HG02973 (cell line): ENCODE data around the gene LAMA2.

Experiments used
- ATAC-seq: cut with Tn5 transposase; IDR thresholded peaks from one replicate; pipeline ENCODE4 v1.9.1; 2021; ENCODE audit warnings: moderate library complexity; ENCODE audit not compliant: unreplicated experiment

LAMA2 gene, protein sequence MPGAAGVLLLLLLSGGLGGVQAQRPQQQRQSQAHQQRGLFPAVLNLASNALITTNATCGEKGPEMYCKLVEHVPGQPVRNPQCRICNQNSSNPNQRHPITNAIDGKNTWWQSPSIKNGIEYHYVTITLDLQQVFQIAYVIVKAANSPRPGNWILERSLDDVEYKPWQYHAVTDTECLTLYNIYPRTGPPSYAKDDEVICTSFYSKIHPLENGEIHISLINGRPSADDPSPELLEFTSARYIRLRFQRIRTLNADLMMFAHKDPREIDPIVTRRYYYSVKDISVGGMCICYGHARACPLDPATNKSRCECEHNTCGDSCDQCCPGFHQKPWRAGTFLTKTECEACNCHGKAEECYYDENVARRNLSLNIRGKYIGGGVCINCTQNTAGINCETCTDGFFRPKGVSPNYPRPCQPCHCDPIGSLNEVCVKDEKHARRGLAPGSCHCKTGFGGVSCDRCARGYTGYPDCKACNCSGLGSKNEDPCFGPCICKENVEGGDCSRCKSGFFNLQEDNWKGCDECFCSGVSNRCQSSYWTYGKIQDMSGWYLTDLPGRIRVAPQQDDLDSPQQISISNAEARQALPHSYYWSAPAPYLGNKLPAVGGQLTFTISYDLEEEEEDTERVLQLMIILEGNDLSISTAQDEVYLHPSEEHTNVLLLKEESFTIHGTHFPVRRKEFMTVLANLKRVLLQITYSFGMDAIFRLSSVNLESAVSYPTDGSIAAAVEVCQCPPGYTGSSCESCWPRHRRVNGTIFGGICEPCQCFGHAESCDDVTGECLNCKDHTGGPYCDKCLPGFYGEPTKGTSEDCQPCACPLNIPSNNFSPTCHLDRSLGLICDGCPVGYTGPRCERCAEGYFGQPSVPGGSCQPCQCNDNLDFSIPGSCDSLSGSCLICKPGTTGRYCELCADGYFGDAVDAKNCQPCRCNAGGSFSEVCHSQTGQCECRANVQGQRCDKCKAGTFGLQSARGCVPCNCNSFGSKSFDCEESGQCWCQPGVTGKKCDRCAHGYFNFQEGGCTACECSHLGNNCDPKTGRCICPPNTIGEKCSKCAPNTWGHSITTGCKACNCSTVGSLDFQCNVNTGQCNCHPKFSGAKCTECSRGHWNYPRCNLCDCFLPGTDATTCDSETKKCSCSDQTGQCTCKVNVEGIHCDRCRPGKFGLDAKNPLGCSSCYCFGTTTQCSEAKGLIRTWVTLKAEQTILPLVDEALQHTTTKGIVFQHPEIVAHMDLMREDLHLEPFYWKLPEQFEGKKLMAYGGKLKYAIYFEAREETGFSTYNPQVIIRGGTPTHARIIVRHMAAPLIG (N-terminal part only)

DNA sequence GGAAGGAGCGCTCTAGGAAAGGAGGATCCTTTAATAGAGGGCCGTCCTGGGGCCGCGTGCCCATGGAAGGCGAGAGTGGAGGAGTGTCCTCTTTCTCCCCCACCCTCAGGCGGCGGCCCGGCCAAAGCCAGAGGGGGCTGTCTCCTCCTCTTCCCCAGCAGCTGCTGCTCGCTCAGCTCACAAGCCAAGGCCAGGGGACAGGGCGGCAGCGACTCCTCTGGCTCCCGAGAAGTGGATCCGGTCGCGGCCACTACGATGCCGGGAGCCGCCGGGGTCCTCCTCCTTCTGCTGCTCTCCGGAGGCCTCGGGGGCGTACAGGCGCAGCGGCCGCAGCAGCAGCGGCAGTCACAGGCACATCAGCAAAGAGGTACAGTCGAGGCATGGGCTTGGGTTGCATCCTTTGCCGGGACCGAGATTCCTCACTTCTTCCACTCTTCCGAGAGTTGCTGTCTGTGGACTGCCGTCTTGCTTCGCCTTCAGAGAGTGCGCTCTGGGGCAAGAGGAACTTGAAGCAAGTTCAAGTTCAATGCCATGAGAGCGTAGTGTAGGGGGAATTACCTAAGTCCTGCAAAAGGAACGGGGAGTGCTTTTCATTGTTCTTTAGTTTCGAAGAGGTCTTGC is at the start of gene LAMA2:
TSS of gene LAMA2 (plus strand) at position 148 of the 621 bp plus-strand sequence. CDS start at position 256, 108 bp downstream.
- no peak for ATAC-seq

DNA sequence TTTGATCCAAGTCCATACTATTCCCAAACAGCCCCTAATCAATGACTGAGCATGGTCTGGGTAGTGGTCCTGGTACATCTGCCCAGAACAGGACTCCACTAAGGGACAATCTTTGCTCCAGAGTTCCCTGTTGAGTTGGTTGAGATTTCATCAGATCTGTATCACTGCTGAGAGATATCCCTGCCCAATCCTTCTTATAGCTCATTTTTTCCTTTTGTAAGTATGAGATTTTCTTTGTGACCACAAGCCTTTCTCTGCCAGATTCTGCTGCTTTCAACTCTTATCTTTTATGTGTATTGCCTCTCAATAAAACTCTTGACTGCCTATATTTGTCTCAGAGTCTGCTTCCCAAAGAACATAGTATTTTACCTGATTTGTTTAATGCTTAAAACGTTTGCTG is 46.2 kb upstream of the LAMA2 start:
- ATAC-seq: no peak

DNA sequence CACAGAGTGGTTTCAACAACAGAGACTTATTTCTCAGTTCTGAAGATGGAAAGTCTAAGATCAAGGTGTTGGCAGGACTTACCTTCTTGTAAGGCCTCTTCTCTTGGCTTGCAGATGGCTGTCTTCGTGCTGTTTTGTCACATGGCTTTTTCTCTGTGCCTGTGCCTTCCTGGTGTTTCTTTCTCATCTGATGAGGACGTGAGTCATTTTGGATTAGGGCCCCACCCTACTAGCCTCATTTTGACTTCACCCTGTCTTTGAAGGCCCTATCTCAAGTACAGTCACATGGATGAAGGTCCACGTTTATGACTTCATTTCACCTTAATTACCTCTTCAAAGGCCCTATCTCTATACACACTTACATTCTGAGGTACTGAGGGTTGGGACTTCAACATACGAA is 41.4 kb upstream of the LAMA2 start:
- no peak for ATAC-seq

DNA sequence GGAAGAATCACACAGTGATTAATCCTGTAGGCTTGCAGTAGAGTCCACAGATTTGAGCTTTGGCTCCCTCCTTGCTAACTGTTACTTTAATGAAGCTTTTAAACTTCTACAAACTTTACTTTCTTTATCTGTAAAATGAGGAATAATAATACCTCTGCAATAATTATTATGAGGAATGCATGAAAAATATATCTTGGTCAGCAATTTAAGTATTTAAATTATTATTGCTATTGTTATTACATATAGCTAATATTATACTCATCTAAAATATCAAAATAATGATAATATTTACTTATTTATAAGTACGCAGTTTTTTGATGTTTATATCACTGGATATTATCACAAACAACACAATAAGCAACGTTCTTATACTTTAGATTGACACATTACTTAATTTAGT is 38.3 kb upstream of the LAMA2 start:
- no peak for ATAC-seq

DNA sequence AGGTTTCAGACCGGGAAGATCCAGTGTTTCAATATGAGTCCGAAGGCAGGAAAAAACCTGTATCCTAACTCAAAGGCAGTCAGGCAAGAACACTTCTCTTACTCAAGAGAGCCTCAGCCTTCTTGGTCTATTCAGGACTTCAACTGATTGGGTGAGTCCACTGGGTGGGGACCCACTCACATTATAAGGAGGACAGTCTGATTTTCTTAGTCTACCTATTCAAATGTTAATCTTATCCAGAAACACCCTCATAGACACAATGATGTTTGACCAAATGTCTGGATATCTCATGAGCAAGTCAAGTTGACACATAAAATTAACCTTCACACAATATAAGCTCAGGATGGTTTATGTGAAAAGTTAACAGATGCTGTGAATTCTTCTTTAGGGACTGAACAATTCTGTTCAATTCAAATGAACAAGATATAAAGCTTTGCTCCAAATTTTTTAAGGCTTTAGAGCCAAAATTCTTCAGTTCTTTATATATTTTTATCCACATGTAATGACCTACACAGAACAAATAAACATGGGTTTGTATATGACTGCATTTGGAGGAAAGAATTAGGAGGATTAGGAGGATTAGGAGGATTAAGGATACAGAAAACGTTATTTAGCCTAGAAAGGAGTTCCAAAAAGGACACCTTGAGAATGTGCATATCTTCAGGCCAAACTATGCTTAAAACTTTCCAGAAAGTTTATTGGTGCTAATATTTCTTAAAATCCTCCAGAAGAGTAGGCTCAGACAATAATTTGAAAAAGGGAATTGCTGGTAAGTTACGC is 35.3 kb upstream of the LAMA2 start:
- ATAC-seq: no peak

DNA sequence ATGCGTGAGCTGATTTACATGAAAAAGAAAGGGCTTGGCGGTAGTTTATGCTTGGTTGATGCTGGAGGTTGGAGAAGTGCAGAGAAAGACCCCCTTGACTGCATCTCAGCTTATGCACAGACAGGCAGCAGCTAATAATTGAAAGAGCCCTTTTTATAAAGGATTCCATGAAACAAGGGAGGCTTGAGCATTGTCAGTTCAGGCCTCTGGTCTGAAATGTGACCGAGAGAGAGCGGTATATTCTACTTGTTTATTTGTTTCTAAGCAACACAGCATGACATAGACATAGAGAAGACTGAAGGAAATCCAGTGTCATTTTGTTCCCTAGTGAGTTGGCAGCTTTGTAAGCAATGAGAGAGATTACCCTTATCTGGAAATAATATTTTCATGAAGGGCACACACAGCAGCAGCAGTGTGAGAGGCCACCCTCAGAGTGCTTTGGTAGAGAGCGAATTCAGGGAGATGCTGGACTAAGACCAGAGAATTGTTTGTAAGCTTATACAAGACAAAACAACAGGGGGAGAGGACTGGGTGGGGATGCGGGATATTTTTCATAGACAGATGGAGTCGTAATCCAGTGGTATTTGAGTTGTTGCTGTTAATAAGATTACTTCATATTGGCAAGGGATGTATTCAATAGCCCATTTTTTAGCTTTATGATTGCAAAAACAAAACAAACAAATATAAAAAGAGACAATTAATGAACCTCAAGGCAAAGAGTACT is 34.6 kb upstream of the LAMA2 start:
- no peak for ATAC-seq

DNA sequence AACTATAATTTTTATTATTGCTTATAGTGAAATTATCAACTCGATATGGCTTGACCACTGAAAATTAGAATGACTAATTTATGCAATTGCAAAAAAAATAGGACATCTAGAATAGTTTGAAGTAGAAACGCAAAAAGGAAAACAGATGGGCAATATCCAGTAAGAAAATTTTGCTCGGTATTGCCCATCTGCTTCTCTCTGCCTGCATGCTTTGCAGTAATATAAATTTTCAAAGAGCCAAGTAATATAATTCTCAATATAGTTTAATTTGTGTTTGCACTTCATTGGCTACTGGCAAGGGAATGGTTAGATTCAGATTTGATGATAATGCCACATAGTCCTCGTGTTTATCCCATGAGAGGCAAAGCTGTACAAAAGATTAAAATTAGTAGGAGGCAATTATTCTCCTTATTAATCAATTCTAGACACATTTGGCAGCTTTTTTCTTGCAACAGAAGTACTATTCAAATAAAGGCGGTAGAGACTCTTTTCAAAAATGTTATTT is 27.3 kb upstream of the LAMA2 start:
- ATAC-seq: no peak

DNA sequence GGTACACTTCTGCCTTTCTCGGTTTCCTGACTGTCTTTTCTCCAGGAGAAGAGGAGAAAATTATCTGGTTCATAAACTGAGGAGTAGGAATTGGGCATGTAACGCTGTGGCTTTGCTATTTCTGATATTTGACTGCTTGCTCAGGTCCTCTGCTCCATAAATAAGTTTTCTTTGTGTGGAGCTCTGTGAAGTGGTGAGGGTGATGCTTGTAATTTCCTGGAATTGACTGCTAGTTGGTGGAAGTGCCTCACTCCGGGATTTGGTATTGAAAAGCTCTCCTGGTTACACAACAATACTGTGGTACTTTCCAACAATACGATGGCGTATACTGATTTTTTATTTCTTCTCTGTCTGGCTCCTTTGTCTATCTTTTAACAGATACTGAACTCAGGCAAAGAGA is 25.1 kb upstream of the LAMA2 start:
- no peak for ATAC-seq

DNA sequence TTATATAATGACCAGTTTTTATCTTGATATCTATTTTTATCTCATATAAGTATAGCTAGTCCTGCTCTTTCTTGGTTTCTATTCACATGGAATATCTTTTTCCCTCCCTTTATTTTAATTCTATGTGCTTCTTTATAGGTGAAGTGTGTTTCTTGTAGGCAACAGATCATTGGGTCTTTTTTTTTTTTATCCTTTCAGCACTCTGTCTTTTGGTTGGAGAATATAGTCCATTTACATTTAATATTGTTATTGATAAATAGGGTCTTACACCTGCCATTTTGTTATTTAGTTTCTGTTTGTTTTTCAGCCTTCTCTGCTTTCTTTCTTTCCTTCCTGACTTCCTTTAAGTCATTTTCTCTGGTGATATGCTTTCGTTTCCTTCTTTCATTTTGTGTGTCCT is 22.2 kb upstream of the LAMA2 start:
- ATAC-seq: no peak

DNA sequence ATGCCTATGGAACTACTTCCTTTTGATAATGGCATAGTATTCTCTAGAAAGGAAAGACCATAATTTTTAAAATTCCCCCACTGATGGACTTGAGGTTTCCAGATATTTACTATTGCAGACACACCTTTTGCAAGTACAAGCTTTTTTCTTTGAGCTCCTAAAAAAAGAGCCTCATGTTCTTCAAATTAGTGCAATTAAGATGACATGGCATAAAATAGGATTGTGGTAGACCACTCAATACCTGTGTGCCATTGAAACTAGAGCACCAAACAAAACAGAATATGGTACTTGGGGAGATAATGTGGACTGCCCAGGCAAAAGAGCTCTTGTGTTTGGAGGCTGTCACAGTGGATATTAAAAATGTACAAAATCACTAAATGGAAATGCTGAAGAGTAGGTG is 19.0 kb upstream of the LAMA2 start:
- ATAC-seq: no peak

DNA sequence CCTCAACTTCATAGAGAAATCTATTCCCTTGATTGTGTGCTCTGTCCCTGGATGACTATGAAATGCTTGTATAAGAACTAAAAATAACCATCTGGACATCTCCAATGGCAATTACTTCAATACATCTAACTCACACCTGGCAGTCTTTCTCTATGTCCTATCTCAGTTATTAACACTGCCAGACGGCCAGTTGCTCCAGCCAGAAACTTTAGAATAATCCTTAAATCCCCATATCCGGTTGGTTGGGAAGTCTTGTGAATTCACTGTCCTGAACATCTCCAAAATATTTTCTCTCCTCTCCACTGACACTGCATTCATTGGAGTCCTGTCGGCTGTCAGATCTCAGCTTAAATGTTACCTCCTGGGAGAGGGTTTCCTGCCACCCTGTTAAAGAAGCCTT is 12.2 kb upstream of the LAMA2 start:
- no peak for ATAC-seq

DNA sequence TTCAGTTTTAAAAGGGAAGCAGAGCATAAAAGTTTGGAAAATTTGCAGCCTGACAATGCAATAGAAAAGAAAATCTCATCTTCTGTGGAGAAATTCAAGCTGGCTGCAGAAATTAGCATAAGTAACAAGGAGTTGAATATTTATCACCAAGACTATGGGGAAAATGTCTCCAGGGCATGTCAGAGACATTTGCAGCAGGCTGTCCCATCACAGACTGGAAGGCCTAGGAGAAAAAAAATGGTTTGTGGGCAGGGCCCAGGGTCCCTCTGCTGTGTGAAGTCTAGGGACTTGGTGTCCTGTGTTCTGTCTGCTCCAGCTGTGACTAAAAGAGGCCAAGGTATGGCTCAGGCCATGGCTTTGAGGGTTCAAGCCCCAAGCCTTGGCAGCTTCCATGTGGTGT is 8.1 kb upstream of the LAMA2 start:
- no peak for ATAC-seq

DNA sequence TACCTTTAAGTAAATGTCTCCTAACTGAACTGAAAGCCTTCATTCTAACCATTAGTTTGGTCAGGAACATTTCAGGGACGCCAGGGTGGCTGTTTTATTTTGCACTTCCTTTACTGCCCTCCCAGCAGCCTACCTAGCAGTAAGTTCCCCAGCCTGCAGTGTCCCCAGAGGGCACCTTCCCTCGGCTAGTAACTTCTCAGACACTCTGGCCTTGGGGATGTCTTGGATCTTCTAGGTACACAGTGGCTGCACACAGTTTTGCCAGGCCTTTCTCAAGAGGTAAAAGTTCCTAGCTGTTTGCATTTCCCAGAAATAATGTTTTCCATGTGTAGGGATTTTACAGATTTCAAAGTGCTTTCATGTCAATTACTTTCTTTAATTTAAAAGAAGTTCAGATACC is 378 bp upstream of the LAMA2 start:
- ATAC-seq: no peak

DNA sequence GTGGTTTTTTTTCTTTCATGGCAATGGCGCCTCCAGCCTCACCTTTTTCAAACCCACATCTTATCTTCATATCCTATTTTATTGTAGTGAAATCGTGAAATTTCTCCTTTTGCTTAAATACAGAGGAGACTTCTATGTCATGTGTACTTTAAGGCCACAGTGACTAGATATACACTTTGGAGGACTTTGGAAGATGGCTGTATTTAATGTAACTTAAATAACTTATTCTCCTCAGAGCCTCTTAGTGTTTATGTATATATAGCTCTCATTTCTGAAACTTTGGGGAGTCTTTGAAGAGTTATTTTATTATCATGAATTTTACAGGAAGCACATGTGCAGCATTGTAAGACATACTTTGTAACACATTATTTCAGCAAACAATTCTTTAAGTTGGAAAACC is 968 bp downstream of the LAMA2 start:
- ATAC-seq: no peak

DNA sequence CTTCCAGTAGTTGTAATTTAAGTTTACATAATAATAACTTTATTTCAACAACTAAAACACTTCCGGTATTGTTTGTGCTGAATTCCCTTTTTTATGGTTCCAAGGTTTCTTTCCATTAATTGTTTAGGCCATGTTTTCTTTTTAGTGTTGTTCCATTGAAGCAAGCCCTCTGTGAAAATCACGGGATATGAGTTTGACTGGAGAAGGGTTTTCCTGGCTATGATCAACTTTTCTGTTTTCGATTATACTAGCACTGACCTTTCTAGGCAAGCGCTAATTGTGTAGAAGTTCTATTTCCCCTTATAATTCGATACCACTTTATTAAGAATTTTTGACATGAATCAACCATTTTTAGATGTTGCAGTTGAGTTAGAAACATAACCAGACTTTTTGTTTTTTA is 2.4 kb downstream of the LAMA2 start:
- no peak for ATAC-seq

DNA sequence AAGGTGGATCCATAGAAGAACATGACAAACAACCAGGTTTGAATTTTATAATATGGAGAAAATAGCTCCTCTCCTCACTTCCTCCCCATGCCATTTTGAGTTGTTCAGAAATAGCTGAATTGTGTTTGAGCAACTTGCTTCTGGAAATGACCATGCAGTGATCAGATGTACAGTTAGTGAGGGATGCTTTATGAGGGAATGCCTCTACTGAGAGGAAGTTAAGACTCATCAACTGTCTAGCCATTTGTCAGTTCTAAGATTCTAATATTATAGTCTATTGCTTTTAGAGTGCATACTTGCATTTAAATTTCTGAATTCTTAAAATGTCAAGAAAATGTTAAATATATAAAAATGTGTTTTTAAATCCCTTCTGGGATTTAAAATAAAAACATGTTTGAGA is 3.8 kb downstream of the LAMA2 start:
- ATAC-seq: no peak

DNA sequence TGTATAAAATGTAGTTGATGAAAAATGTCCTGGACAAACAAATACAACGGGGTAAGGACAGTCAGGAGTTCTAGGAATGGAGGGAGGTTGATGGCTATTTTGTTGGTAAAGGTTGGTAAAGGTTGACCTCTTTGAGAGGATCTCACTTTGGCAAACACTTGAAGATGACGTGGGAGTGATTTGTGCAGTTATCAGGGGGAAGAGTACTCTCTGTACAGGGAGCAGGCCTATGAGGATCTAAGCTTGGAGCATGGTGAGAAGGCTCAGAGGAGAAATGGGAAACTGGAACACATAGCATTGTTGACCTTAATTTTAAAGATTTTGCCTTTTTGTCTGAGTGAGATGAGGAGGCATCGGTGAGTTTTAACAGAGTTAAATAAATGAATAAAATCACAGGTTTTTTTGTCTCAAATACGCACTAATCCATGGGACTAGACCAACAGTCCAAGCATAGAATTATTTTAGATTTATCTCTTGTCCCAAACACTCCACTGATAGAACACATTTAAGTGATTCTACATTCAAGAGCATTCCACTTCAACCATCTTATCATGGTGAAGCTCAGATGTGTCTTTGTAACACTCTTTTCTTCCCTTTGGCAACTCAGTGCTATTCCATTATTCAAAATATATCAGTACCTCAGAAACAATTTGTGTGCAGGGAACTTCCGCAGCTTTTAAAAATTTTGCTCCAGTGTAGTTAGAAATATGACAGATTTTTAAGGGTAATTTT is 5.7 kb downstream of the LAMA2 start:
- ATAC-seq: no peak

DNA sequence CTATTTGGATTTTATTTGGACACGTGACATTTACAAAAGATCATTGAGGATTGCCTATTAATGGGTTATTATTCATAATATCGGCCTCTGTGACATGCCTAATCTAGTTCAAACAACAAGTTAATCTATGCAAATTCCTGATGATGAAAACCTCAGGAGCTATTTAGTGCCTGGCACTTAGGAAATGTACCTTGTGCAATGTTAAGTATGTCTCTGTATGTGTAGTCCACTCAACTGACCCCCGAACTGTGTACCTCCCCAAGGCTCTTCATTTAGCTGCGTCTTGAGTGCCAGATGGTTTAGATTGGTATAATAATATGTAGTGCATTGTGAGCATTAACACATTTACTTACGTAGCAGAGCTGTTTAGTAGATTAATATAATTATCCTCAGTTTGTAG is 6.9 kb downstream of the LAMA2 start:
- no peak for ATAC-seq

DNA sequence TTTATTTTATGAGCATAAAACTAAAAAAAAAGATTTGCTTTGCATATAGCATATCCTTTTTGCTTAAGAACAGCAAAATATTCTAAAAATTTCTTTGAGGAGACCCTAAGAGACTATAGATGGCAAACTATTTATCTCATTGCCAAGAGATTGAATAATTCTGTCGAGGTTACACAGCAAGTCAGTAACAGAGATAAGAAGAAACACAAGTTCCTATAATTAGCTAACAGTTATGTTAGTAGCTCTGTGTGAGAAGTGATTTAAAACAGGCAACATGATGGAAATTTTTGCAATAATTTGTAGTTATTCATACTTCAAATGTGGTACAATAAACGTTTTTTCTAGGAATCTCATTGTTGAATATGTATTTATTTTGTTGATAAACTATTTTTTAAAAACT is 9.1 kb downstream of the LAMA2 start:
- no peak for ATAC-seq
